Activated CD8-positive, alpha-beta memory T cell treated with anti-CD3 and anti-CD28 coated beads, Interleukin-2, amount 10 ng/mL, durations not matched to agents 7 days and 5 days (primary cell): ENCODE data around the gene ZNF311. TPM values are rescaled to one million over a fixed set of nuclear protein-coding genes. Genes with fewer than 3 reads are reported as not detected.
A peak's percentile ranks its signal among the peaks of the same experiment; 100 is the strongest.
"Not testable (repeated sequence)": the region's sequence is repeated elsewhere in the genome, so short reads cannot be mapped to it uniquely, and the experiment has no call there.

Experiments used
- ATAC-seq: fragments of 150-1000 bp; cut with Tn5 transposase; one replicate; pipeline ENCODE4 v1.10.0; 2021; ENCODE audit warnings: moderate library complexity
- CTCF ChIA-PET: fragments of 350-600 bp; sonication (Branson Sonifier 250); formaldehyde crosslinking; loops from one replicate; lab custom pipeline; 2021; ENCODE audit warnings: antibody characterized with exemption; lab: Charles Lee
- DNase-seq: peaks from one replicate; pipeline ENCODE4 v3.0.0-alpha.2; 2020
- H3K27ac Mint-ChIP-seq: one replicate; pipeline ENCODE4 v1.8.0; 2021; ENCODE audit warnings: mild to moderate bottlenecking, mixed read lengths
- H3K27me3 Mint-ChIP-seq: one replicate; pipeline ENCODE4 v1.8.0; 2021; ENCODE audit warnings: mixed read lengths
- H3K36me3 Mint-ChIP-seq: one replicate; pipeline ENCODE4 v1.8.0; 2021; ENCODE audit warnings: mild to moderate bottlenecking, mixed read lengths
- H3K4me1 Mint-ChIP-seq: one replicate; pipeline ENCODE4 v1.8.0; 2021; ENCODE audit warnings: mixed read lengths
- H3K4me3 Mint-ChIP-seq: one replicate; pipeline ENCODE4 v1.8.0; 2021; ENCODE audit warnings: mild to moderate bottlenecking, moderate library complexity, mixed read lengths
- H3K9me3 Mint-ChIP-seq: one replicate; pipeline ENCODE4 v1.8.0; 2022; ENCODE audit warnings: low read depth, mixed read lengths
- total RNA-seq, 2 experiments: library from RNA; stranded (reverse); gene quantifications; one replicate each; pipeline ENCODE4 v1.2.3, GENCODE V29; 2021

ZNF311 gene
- total RNA-seq, 2 experiments from 2014 or later: 0.26 to 0.40 TPM

GRCh38 chr6:28958561-28959243 is 46.4 kb downstream of the ZNF311 start:
- CTCF ChIA-PET, H3K36me3 Mint-ChIP-seq, H3K9me3 Mint-ChIP-seq, ATAC-seq, H3K27ac Mint-ChIP-seq, DNase-seq, H3K4me3 Mint-ChIP-seq: not testable (repeated sequence)
- peaks cover 14% of the 10 kb centered on the region for H3K4me1 Mint-ChIP-seq
- peaks cover 12% of the 10 kb centered on the region for H3K27me3 Mint-ChIP-seq

GRCh38 chr6:28957795-28958314 is 47.3 kb downstream of the ZNF311 start:
- H3K9me3 Mint-ChIP-seq, H3K27ac Mint-ChIP-seq, CTCF ChIA-PET, DNase-seq, H3K4me3 Mint-ChIP-seq, ATAC-seq, H3K36me3 Mint-ChIP-seq: not testable (repeated sequence)
- peaks cover 12% of the 10 kb centered on the region for H3K27me3 Mint-ChIP-seq
- peaks cover 21% of the 10 kb centered on the region for H3K4me1 Mint-ChIP-seq

DNA sequence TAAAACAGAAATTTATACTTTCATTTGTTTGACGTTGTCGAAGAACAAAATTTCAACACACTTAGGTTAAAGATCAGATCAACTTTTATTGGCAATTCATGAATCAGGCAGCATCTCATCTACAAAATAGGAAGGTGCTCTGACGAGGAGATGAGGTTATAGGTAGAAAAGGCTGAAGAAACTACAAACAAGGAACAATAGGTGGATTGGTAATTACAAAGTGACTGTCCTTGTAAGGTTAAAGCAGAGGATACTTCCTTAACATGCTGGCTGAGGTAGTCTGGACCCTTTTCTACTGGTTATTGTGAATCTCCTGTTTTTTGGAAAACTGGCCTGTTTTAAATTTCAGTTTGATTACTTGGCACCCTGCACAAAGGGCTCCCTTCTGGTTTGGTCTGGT is 48.8 kb downstream of the ZNF311 start:
- peaks cover 26% of the 10 kb centered on the region for H3K4me1 Mint-ChIP-seq
- H3K27me3 Mint-ChIP-seq: peaks cover 7% of the 10 kb centered on the region
- ATAC-seq: no peak
- no peaks in the 10 kb centered on the region for H3K9me3 Mint-ChIP-seq
- H3K36me3 Mint-ChIP-seq: no peaks in the 10 kb centered on the region
- no peak overlapping the region for H3K27ac Mint-ChIP-seq
- no peak overlapping the region for H3K4me3 Mint-ChIP-seq
- DNase-seq: no peak
- CTCF ChIA-PET: interaction anchor here (1.4 kb wide), 1 partner anchor 25 kb away, joined by 3 read pairs; no protein-coding TSS in a partner anchor

DNA sequence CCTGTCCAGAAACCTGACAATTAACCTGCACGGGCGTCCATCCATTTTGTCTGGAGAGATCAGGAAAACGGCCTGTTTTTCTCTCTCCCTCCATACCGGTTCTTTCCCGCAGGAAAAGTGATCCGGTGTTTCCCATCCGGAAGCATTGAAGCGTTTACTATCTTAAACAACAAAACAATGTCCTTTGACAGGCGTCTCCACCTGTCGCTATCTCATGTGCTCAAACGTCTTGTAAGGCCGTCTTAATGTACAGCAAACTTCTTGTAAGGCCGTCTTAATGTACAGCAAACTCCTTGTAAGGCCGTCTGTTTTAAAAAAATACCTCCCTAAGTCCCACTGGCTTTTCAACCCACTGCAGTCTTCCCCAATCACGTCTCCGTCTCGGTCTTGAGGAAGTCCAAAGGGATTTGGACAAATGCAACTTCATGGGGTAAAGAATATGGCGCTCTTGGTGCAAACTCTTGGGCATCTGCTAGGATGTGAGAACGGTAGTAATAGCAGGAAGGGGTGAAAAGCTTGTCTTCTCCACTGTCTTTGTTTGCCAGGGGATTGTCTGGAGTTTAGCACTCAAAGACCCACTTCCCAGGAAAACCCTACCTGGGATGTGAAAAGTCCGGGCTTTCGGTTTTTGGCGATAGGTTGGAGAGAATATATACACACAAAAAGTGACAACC is 51.4 kb downstream of the ZNF311 start:
- CTCF ChIA-PET: interaction anchor here (1.3 to 2.5 kb wide), 3 partner anchors 12 to 116 kb away, joined by 4 to 11 read pairs (median 4); no protein-coding TSS in a partner anchor
- ATAC-seq: no peak
- no peaks in the 10 kb centered on the region for H3K36me3 Mint-ChIP-seq
- peak overlapping the region; percentile 48 for H3K27ac Mint-ChIP-seq
- peaks cover 7% of the 10 kb centered on the region for H3K27me3 Mint-ChIP-seq
- peaks cover 29% of the 10 kb centered on the region for H3K4me1 Mint-ChIP-seq
- no peaks in the 10 kb centered on the region for H3K9me3 Mint-ChIP-seq
- DNase-seq: no peak
- peak overlapping the region; percentile 77 for H3K4me3 Mint-ChIP-seq

DNA sequence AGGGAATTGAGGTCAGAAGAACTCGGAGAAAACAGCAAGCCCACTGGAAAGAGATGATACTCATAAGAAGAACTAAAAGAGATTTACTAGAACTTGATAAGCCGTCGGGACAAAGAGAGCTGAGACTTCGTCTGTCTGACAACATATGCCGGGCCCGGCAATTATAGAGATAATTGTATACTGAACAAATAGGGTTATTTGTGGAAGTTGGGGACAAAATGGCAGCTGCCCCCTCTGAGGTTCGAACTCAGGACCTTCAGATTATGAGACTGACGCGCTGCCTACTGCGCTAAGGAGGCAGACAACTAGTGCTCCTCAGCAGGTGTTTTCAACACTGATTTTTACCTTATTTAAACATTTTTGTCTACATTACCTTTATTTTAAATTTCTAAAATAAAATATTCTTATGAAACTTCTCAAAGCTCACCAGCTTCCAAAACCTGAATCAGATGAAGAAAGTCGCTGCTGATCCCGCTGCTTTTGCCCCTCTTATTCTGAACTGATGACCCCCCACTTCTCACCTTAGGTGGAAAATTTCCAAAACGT is 52.0 kb downstream of the ZNF311 start:
- CTCF ChIA-PET: interaction anchor here (1.3 to 2.5 kb wide), 3 partner anchors 11 to 116 kb away, joined by 4 to 11 read pairs (median 4); no protein-coding TSS in a partner anchor
- H3K27me3 Mint-ChIP-seq: peaks cover 7% of the 10 kb centered on the region
- DNase-seq (peak; percentile 75), ATAC-seq (peak; percentile 83)
- H3K36me3 Mint-ChIP-seq: no peaks in the 10 kb centered on the region
- H3K4me1 Mint-ChIP-seq: peaks cover 29% of the 10 kb centered on the region
- H3K4me3 Mint-ChIP-seq: peak overlapping the region; percentile 77
- H3K27ac Mint-ChIP-seq: peak overlapping the region; percentile 48
- no peaks in the 10 kb centered on the region for H3K9me3 Mint-ChIP-seq

DNA sequence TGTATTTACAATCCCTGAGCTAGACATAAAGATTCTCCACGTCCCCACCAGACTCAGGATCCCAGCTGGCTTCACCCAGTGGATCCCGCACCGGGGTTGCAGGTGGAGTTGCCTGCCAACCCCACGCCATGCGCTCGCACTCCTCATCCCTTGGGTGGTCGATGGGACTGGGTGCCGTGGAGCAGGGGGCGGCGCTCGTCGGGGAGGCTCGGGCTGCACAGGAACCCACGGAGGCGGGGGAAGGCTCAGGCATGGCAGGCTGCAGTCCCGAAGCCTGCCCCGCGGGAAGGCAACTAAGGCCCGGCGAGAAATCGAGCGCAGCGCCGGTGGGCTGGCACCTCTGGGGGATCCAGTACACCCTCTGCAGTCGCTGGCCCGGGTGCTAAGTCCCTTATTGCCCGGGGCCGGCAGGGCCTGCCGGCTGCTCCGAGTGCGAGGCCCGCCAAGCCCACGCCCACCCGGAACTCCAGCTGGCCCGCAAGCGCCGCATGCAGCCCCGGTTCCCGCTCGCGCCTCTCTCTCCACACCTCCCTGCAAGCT is 55.4 kb downstream of the ZNF311 start:
- H3K27ac Mint-ChIP-seq, ATAC-seq, DNase-seq, H3K36me3 Mint-ChIP-seq, H3K27me3 Mint-ChIP-seq, H3K9me3 Mint-ChIP-seq, CTCF ChIA-PET, H3K4me3 Mint-ChIP-seq: not testable (repeated sequence)
- peaks cover 26% of the 10 kb centered on the region for H3K4me1 Mint-ChIP-seq

GRCh38 chr6:28948782-28949486 is 56.2 kb downstream of the ZNF311 start:
- CTCF ChIA-PET: interaction anchor here (1.0 kb wide), 1 partner anchor 111 kb away, joined by 3 read pairs; no protein-coding TSS in a partner anchor
- Mint-ChIP-seq H3K4me1 (peaks cover 26% of the 10 kb centered on the region), H3K9me3 (no peaks in the 10 kb centered on the region), H3K27ac (no peak overlapping the region), H3K36me3 (no peaks in the 10 kb centered on the region), H3K27me3 (no peaks in the 10 kb centered on the region), H3K4me3 (no peak overlapping the region)
- ATAC-seq: no peak
- no peak for DNase-seq

DNA sequence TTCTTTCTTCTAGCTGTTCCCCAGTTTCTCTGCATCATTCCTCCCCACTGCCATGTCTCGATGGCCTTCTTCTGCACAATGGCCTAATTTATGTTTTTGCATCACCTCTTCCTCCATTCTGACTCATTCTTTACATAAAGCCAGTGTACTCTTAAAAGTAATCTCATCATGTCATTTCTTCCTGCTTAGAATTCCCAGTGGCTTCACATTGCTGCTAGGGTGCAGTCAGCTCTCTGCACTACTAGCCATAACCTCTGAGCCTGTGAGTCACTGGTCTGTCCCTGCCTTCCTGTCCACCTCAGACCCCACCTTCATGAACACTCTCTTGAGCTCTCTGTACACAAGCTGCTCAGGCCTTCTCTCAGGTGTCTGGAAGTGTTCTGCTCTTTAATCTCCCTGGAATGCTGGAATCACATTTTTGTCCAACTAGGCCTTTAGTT is 57.3 kb downstream of the ZNF311 start:
- H3K4me3 Mint-ChIP-seq: no peak overlapping the region
- H3K9me3 Mint-ChIP-seq: no peaks in the 10 kb centered on the region
- H3K27ac Mint-ChIP-seq: no peak overlapping the region
- H3K36me3 Mint-ChIP-seq: no peaks in the 10 kb centered on the region
- no peaks in the 10 kb centered on the region for H3K27me3 Mint-ChIP-seq
- H3K4me1 Mint-ChIP-seq: peaks cover 27% of the 10 kb centered on the region
- ATAC-seq: no peak
- CTCF ChIA-PET: no interaction called here
- no peak for DNase-seq

DNA sequence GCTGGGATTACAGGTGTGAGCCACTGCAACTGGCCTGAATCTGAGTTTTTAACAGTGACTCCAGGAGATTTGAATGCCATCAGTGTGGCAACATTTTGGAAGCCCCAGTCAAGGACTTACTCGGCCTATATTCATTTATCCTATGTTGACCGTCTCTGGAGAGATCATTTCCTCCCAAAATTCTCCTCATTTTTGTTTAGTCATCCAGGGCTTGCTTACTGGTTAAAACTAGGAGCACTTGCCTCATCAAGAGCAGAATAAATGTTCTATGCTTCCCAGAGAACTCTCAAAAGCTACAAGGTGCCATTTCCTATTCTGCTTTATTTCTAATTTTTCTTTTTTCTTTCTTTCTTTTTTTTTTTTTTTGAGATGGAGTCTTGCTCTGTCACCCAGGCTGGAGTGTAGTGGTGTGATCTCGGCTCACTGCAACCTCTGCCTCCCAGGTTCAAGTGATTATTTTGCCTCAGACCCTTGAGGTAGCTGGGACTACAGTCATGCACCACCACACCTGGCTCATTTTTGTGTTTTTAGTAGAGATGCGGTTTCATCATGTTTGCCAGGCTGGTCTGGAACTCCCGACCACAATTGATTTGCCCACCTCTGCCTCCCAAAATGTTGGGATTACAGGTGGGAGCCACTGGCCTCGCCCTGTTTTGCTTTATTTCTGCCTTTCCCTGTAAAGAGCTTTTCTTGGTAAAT is 57.9 kb downstream of the ZNF311 start:
- Mint-ChIP-seq H3K4me3 (no peak overlapping the region), H3K27me3 (no peaks in the 10 kb centered on the region), H3K36me3 (no peaks in the 10 kb centered on the region), H3K9me3 (no peaks in the 10 kb centered on the region), H3K4me1 (peaks cover 28% of the 10 kb centered on the region), H3K27ac (no peak overlapping the region)
- no peak for ATAC-seq
- CTCF ChIA-PET: no interaction called here
- no peak for DNase-seq

GRCh38 chr6:28945349-28945748 is 59.8 kb downstream of the ZNF311 start:
- no peaks in the 10 kb centered on the region for H3K27me3 Mint-ChIP-seq
- no peaks in the 10 kb centered on the region for H3K36me3 Mint-ChIP-seq
- DNase-seq (no peak), ATAC-seq (no peak)
- CTCF ChIA-PET: interaction anchor here (1.0 to 1.9 kb wide), 4 partner anchors 68 to 108 kb away, joined by 4 to 6 read pairs (median 5); no protein-coding TSS in a partner anchor
- H3K4me3 Mint-ChIP-seq: no peak overlapping the region
- no peak overlapping the region for H3K27ac Mint-ChIP-seq
- no peaks in the 10 kb centered on the region for H3K9me3 Mint-ChIP-seq
- H3K4me1 Mint-ChIP-seq: peaks cover 33% of the 10 kb centered on the region
